RCC 7860 (cell line): Measurements from ENCODE around the gene BCL2.
A peak's percentile ranks its signal among the peaks of the same experiment; 100 is the strongest.

Experiments
- DNase-seq: peaks from one replicate; pipeline ENCODE4 v3.0.0-alpha.2; 2015; ENCODE audit warnings: low spot score
- FAIRE-seq: peaks from 2 replicates; lab custom pipeline; 2012; peaks lifted over from hg19 to GRCh38; lab: Jason Lieb, UNC

Gene BCL2

GRCh38 chr18:63148449-63149301 lies 170.9 kb downstream of the BCL2 start:
- no peak for DNase-seq
- FAIRE-seq: no peak

GRCh38 chr18:63147973-63148372 lies 171.6 kb downstream of the BCL2 start:
- no peak for DNase-seq
- no peak for FAIRE-seq

GRCh38 chr18:63146828-63147409 lies 172.7 kb downstream of the BCL2 start:
- no peak for FAIRE-seq
- DNase-seq: no peak

GRCh38 chr18:63145851-63146555 lies 173.6 kb downstream of the BCL2 start:
- no peak for DNase-seq
- no peak for FAIRE-seq

GRCh38 chr18:63145166-63145850 lies 174.3 kb downstream of the BCL2 start:
- FAIRE-seq: no peak
- DNase-seq: no peak

- FAIRE-seq (no peak), DNase-seq (no peak)
These were observed 174.8 kb downstream of the BCL2 start for GRCh38 chr18:63144748-63145147.

GRCh38 chr18:63143330-63143771 lies 176.2 kb downstream of the BCL2 start:
- FAIRE-seq: no peak
- DNase-seq: no peak

GRCh38 chr18:63142594-63143225 lies 176.9 kb downstream of the BCL2 start:
- FAIRE-seq: no peak

GRCh38 chr18:63141778-63142176 lies 177.8 kb downstream of the BCL2 start:
- no peak for FAIRE-seq
- DNase-seq: no peak

More at GRCh38 chr18:63142594-63143225, 176.9 kb downstream of the BCL2 start:
- no peak for DNase-seq

- no peak for FAIRE-seq
- no peak for DNase-seq
These were observed 178.4 kb downstream of the BCL2 start for GRCh38 chr18:63140997-63141777.

- no peak for FAIRE-seq
- no peak for DNase-seq
These were observed 179.5 kb downstream of the BCL2 start for GRCh38 chr18:63140038-63140450.

- DNase-seq: no peak
- FAIRE-seq: no peak
These were observed 180.9 kb downstream of the BCL2 start for GRCh38 chr18:63138436-63139340.

GRCh38 chr18:63137999-63138435 lies 181.6 kb downstream of the BCL2 start:
- no peak for FAIRE-seq
- no peak for DNase-seq

- DNase-seq (no peak), FAIRE-seq (no peak)
These were observed 184.5 kb downstream of the BCL2 start for GRCh38 chr18:63135101-63135500.

- DNase-seq (no peak), FAIRE-seq (no peak)
These were observed 186.8 kb downstream of the BCL2 start for GRCh38 chr18:63132819-63133200.

GRCh38 chr18:63131959-63132818 lies 187.4 kb downstream of the BCL2 start:
- no peak for FAIRE-seq
- DNase-seq: no peak

GRCh38 chr18:63131106-63131958 lies 188.2 kb downstream of the BCL2 start:
- DNase-seq: peak; percentile 35
- no peak for FAIRE-seq
